Measurements from ENCODE around the gene HES1. TPM values are rescaled to one million over a fixed set of nuclear protein-coding genes. Genes with fewer than 3 reads are reported as not detected.

HES1 gene
- total and polyA plus RNA-seq, 10 of the 15 experiments (the other 5 are each of a cell fraction or from before 2014, with no cell fraction given), result 0.46 to 5.3 (median 2.3) TPM

- no peak for TF ChIP-seq PKNOX1 (IDR thresholded peaks at IDR 0.05)
- no peak for TF ChIP-seq STAT3 (IDR thresholded peaks at IDR 0.05; ENCODE audit: low read depth, low read length)
- TF ChIP-seq MTA2 (IDR thresholded peaks at IDR 0.05; ENCODE audit: low read depth), result no peak
- no peak for TF ChIP-seq CHD2 (IDR thresholded peaks at IDR 0.05; ENCODE audit: borderline replicate concordance, low read depth, low read length)
- TF ChIP-seq RAD51 (IDR thresholded peaks at IDR 0.05), result no peak
- TF ChIP-seq RELA (IDR thresholded peaks at IDR 0.05; ENCODE audit: borderline replicate concordance, partially characterized antibody), result no peak
- peak; percentile 43 to 51 (median 48); a peak in 4 of 6 replicates for TF ChIP-seq CTCF (IDR thresholded peaks at IDR 0.05 in 2 of 3, conservative IDR thresholded peaks at IDR 0.05 in 1 of 3; ENCODE audit: control insufficient read depth in 2 of 3, extremely low read depth in 1 of 3, insufficient read depth in 1 of 3, low read depth in 3 of 3, low read length in 3 of 3)
- no peak for TF ChIP-seq RELB (IDR thresholded peaks at IDR 0.05; ENCODE audit: low read depth)
- TF ChIP-seq ZNF622 (IDR thresholded peaks at IDR 0.05), result no peak
- no peak for TF ChIP-seq SMAD5 (IDR thresholded peaks at IDR 0.05; ENCODE audit: low read depth)
- no peak for TF ChIP-seq MEF2A (IDR thresholded peaks at IDR 0.05; ENCODE audit: insufficient read depth, low read depth, low read length)
- no peak for TF ChIP-seq BACH1 (IDR thresholded peaks at IDR 0.05; ENCODE audit: borderline replicate concordance)
- TF ChIP-seq CREM (IDR thresholded peaks at IDR 0.05; ENCODE audit: low read depth), result no peak; the same call in 1 of the 2 replicates
- no peak for TF ChIP-seq USF2 (IDR thresholded peaks at IDR 0.05; ENCODE audit: borderline replicate concordance, low read depth, low read length)
- no peak for TF ChIP-seq PRDM15 (CRISPR knock-in tag; IDR thresholded peaks at IDR 0.05)
- 0 out of 2 replicates have a peak, but pooled peaks have one; percentile 16 for TF ChIP-seq YY1 (IDR thresholded peaks at IDR 0.05; ENCODE audit: low read depth, low read length)
- no peak for TF ChIP-seq ZNF384 (IDR thresholded peaks at IDR 0.05; ENCODE audit: borderline replicate concordance, low read depth, low read length)
- TF ChIP-seq PML (IDR thresholded peaks at IDR 0.05; ENCODE audit: low read length), result no peak
- TF ChIP-seq TCF7 (IDR thresholded peaks at IDR 0.05; ENCODE audit: borderline replicate concordance), result no peak
- TF ChIP-seq MXI1 (IDR thresholded peaks at IDR 0.05; ENCODE audit: low read depth, low read length), result peak; percentile 75
- no peak for TF ChIP-seq HCFC1 (IDR thresholded peaks at IDR 0.05; ENCODE audit: low read length)
These were observed 1.8 kb downstream of the HES1 start (continued) for GRCh38 chr3:194137506-194138474.

Measured in GM12878 (cell line).